NCI-H1417 treated with DMSO at 0.1 percent for 48 hours (cell line): ENCODE measurements around the gene IKZF2.

Experiments used
- DNase-seq: peaks from one replicate; lab custom pipeline; 2025; lab: John Stamatoyannopoulos, UW

Gene IKZF2

GRCh38 chr2:213101109-213101508 lies 50.3 kb downstream of the IKZF2 start:
- no peak for DNase-seq

GRCh38 chr2:213098612-213099011 lies 52.8 kb downstream of the IKZF2 start:
- no peak for DNase-seq

GRCh38 chr2:213091765-213092164 lies 59.6 kb downstream of the IKZF2 start:
- DNase-seq = no peak

- no peak for DNase-seq
Observed at GRCh38 chr2:213090772-213091171, 60.6 kb downstream of the IKZF2 start.

GRCh38 chr2:213089438-213089837 lies 62.0 kb downstream of the IKZF2 start:
- DNase-seq = no peak

- DNase-seq = no peak
Observed at GRCh38 chr2:213087040-213087439, 64.4 kb downstream of the IKZF2 start.

- DNase-seq = no peak
Observed at GRCh38 chr2:213086571-213086970, 64.8 kb downstream of the IKZF2 start.

GRCh38 chr2:213086050-213086449 lies 65.4 kb downstream of the IKZF2 start:
- DNase-seq = no peak

- DNase-seq = no peak
Observed at GRCh38 chr2:213085538-213085937, 65.9 kb downstream of the IKZF2 start.

- no peak for DNase-seq
Observed at GRCh38 chr2:213084261-213084660, 67.2 kb downstream of the IKZF2 start.

- no peak for DNase-seq
Observed at GRCh38 chr2:213080969-213081617, 70.3 kb downstream of the IKZF2 start.

- no peak for DNase-seq
Observed at GRCh38 chr2:213079756-213080155, 71.7 kb downstream of the IKZF2 start.

GRCh38 chr2:213078686-213079085 lies 72.7 kb downstream of the IKZF2 start:
- DNase-seq = no peak

GRCh38 chr2:213069531-213069930 lies 81.9 kb downstream of the IKZF2 start:
- DNase-seq = no peak

- no peak for DNase-seq
Observed at GRCh38 chr2:213068676-213069359, 82.6 kb downstream of the IKZF2 start.

- DNase-seq = no peak
Observed at GRCh38 chr2:213067888-213068287, 83.5 kb downstream of the IKZF2 start.

- no peak for DNase-seq
Observed at GRCh38 chr2:213066443-213066743, 85.0 kb downstream of the IKZF2 start.

- no peak for DNase-seq
Observed at GRCh38 chr2:213065583-213066442, 85.6 kb downstream of the IKZF2 start.

- DNase-seq = no peak
Observed at GRCh38 chr2:213064099-213064498, 87.3 kb downstream of the IKZF2 start.

GRCh38 chr2:213057977-213058376 lies 93.4 kb downstream of the IKZF2 start:
- no peak for DNase-seq

- DNase-seq = no peak
Observed at GRCh38 chr2:213046431-213046830, 105.0 kb downstream of the IKZF2 start.

GRCh38 chr2:213043566-213043965 lies 107.8 kb downstream of the IKZF2 start:
- DNase-seq = no peak

- no peak for DNase-seq
Observed at GRCh38 chr2:213042262-213042661, 109.2 kb downstream of the IKZF2 start.
